ENCODE results near the gene EPHA3.

EPHA3 gene

DNA sequence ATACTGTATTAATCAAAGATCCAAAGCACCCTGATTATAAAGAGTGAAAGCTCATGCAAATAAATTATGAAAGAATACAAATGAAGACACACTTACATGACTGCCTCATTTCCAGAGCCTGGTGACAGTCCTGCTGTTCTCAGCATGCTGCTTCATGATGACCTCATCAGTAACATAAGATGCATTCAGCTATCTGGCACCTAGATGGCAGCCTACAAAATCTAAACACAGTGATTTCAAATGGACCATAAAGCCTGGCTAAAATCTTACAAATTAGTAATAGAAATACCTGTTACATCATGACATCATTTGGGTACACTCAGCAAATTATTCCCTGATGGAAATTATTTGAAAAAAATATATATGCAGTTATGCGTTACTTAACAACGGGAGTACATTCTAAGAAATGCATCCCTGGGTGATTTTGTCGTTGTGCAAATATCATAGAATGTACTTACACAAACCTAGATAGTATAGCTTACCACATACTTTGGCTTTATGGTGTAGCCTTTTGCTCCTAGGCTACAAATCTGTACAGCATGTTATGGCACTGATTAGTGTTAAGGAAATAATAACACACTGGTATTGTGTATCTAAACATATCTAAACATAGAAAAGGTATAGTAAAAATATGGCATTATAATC lies 207.2 kb downstream of the EPHA3 start:
- in situ Hi-C loops (cut with MboI; ENCODE audit: low pct_unique_long_range_greater_than_20kb, low sequenced_read_pairs, unreplicated experiment): no loop called here
- TF ChIP-seq, protein P1, sequence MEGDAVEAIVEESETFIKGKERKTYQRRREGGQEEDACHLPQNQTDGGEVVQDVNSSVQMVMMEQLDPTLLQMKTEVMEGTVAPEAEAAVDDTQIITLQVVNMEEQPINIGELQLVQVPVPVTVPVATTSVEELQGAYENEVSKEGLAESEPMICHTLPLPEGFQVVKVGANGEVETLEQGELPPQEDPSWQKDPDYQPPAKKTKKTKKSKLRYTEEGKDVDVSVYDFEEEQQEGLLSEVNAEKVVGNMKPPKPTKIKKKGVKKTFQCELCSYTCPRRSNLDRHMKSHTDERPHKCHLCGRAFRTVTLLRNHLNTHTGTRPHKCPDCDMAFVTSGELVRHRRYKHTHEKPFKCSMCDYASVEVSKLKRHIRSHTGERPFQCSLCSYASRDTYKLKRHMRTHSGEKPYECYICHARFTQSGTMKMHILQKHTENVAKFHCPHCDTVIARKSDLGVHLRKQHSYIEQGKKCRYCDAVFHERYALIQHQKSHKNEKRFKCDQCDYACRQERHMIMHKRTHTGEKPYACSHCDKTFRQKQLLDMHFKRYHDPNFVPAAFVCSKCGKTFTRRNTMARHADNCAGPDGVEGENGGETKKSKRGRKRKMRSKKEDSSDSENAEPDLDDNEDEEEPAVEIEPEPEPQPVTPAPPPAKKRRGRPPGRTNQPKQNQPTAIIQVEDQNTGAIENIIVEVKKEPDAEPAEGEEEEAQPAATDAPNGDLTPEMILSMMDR (IDR thresholded peaks at IDR 0.05; ENCODE audit: extremely low read depth, insufficient read depth, missing control alignments): no peak
- DNase-seq (ENCODE audit: low spot score): no peak

DNA sequence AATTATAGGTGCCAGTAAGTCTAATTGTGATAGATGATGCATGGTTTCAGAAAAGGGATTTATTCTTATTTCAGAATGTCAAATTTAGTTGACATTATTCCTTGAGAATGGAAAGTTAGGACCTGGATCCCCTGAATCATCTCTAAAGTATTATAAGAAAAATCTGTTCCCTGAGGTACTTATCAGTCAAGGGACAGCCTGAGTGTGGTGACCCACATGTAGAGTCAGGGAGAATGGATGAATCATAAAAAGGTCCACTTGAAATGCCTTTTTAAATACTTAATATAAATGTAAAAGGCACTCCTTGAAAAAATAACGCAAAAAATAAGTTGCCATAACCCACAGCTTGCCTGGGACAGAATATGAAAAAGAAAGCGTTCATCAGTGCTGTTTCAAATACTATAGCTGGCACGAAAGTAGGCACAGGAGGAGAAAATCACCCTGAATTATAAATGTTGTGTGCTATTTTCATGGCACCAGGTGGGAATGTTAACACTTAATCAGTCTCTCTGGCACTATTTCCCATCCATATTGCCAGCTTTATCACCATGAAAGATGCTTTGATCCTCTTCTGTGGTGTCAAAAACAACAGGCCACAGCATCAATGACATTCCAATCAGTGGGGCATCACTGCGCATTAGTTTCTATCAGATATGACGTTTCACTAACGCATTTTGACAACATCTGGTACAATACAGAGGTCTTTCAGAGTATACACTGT lies 208.5 kb downstream of the EPHA3 start:
- TF ChIP-seq, protein P1 (IDR thresholded peaks at IDR 0.05; ENCODE audit: extremely low read depth, insufficient read depth, missing control alignments): no peak
- no peak for DNase-seq (ENCODE audit: low spot score)
- in situ Hi-C loops (cut with MboI; ENCODE audit: low pct_unique_long_range_greater_than_20kb, low sequenced_read_pairs, unreplicated experiment): no loop called here

DNA sequence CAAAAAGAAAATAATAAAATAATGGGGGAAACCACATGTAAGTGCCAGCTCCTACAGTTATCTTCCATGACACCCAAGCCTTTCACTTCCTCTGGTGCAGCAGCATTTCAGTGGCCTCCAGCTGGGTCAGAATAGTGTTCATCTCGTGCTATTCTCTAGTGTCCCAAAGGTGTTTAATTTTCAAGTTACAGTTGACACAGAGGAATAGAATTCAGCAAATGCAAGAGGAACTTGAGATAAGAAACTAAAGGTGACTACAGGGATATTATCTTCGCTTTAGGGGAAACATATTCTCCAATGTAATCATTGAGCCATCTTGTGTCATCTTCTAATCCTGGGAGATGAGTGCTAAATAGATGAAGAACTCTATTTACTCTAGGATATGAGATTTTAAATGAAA lies 212.8 kb downstream of the EPHA3 start:
- in situ Hi-C loops (cut with MboI; ENCODE audit: low pct_unique_long_range_greater_than_20kb, low sequenced_read_pairs, unreplicated experiment): no loop called here
- TF ChIP-seq, protein P1 (IDR thresholded peaks at IDR 0.05; ENCODE audit: extremely low read depth, insufficient read depth, missing control alignments): no peak
- DNase-seq (ENCODE audit: low spot score): no peak

DNA sequence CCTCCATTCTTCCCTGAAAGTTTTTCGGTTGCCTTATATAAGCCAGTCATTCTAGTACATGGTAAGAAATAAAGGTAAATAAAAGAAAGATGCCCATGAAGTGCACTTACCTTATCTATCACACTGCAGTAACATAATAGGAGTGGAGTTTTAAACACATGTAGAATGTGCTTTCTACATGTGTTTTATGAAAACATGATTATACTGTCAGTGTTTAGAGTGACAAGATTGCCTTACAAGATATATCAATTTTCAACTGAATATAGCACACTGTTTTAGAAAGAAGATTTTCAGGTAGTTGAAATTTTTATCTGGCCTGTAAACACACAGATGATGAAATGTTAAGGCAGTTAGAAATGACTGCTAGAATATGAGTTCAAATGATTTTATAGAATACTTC lies 219.6 kb downstream of the EPHA3 start:
- DNase-seq (ENCODE audit: low spot score): no peak
- TF ChIP-seq, protein P1 (IDR thresholded peaks at IDR 0.05; ENCODE audit: extremely low read depth, insufficient read depth, missing control alignments): no peak
- in situ Hi-C loops (cut with MboI; ENCODE audit: low pct_unique_long_range_greater_than_20kb, low sequenced_read_pairs, unreplicated experiment): no loop called here

DNA sequence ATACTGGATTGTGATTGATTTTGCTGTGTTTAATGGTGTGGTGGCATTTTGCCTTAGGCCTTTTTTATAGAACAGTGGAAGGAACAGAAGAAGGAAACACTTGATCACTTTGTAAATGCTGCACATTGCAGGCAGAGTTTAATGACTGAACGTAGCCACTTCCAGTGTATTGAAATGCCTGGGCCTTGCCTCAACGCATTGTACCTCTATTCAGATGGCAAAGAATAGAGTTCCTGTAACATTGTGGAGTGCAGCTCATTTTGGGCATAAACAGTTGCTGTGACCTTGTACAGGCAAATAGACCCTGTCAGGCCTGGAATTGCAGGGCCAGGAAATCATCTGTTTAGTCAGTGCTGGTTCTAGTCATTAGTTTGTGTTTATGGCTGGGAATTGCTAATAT lies 225.0 kb downstream of the EPHA3 start:
- no peak for DNase-seq (ENCODE audit: low spot score)
- TF ChIP-seq, protein P1 (IDR thresholded peaks at IDR 0.05; ENCODE audit: extremely low read depth, insufficient read depth, missing control alignments): no peak
- in situ Hi-C loops (cut with MboI; ENCODE audit: low pct_unique_long_range_greater_than_20kb, low sequenced_read_pairs, unreplicated experiment): no loop called here

DNA sequence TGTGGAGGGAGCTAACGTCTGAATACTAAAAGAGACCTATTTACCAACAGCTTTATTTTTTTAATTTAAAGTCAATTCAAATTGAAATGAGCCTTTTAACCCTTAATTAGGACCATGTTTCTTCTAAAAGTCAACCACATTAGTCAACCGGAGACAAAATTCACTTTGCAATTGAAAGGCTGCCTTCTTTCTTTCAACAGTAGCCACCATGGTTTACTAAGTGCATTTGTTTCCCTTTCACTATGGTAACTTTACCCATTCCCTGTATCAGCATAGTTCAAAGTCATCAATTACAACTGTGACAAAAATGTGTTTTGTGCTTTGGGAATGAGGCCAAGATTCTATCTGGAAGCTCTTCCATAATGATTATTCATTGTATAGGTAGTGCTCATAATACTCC lies 225.4 kb downstream of the EPHA3 start:
- TF ChIP-seq, protein P1 (IDR thresholded peaks at IDR 0.05; ENCODE audit: extremely low read depth, insufficient read depth, missing control alignments): no peak
- no peak for DNase-seq (ENCODE audit: low spot score)
- in situ Hi-C loops (cut with MboI; ENCODE audit: low pct_unique_long_range_greater_than_20kb, low sequenced_read_pairs, unreplicated experiment): no loop called here

Measured in GM13977 (cell line).